Adipocyte (in vitro differentiated cells): ENCODE data around the gene PTPRN2.

Experiments
- DNase-seq: peaks from one replicate; pipeline ENCODE4 v3.0.0-alpha.2; 2015; ENCODE audit warnings: low read depth
- H3K27me3 ChIP-seq: replicated peaks from 2 replicates; pipeline ENCODE4 v1.7.0; 2013; ENCODE audit warnings: mild to moderate bottlenecking, low read length, moderate library complexity; ENCODE audit not compliant: control insufficient read depth, insufficient read depth
- H3K36me3 ChIP-seq: 2 replicates; pipeline ENCODE4 v1.7.0; 2013; ENCODE audit warnings: low read length, mild to moderate bottlenecking, moderate library complexity; ENCODE audit not compliant: control insufficient read depth, insufficient read depth, severe bottlenecking
- H3K4me1 ChIP-seq: 2 replicates; pipeline ENCODE4 v1.7.0; 2013; ENCODE audit warnings: mild to moderate bottlenecking, low read length, moderate library complexity; ENCODE audit not compliant: control insufficient read depth, insufficient read depth
- H3K4me3 ChIP-seq: 2 replicates; pipeline ENCODE4 v1.7.0; 2013; ENCODE audit warnings: mild to moderate bottlenecking, low read length, moderate library complexity
- H3K9ac ChIP-seq: 2 replicates; pipeline ENCODE4 v1.7.0; 2013; ENCODE audit warnings: mild to moderate bottlenecking, low read length, moderate library complexity
- H3K9me3 ChIP-seq: 2 replicates; pipeline ENCODE4 v1.7.0; 2013; ENCODE audit warnings: mild to moderate bottlenecking, low read length, moderate library complexity; ENCODE audit not compliant: control insufficient read depth

Gene PTPRN2

DNA sequence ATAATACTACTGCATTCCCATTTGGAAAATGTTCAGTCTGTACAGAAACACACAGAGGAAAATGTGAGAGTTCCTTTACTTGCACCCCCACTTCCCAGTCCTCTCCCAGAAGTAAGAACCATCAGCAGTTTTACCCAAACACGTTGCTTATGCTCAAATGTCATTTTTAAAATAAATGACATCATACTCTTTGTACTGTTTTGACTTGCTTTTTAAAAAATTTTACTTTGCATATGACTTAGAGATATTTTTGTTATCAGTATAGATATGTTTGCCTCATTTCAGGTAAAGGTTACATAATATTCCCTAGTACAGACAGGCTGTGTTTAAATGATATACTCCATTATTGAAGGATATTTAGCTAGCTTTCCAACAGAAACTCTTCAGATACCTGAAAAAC is 13.5 kb upstream of the PTPRN2 start:
- no peak for DNase-seq
- Histone ChIP-seq H3K27me3 (no peaks in the 10 kb centered on the region), H3K4me1 (no peaks in the 10 kb centered on the region), H3K9me3 (no peaks in the 10 kb centered on the region), H3K9ac (no peak overlapping the region), H3K4me3 (no peak overlapping the region), H3K36me3 (no peaks in the 10 kb centered on the region)

DNA sequence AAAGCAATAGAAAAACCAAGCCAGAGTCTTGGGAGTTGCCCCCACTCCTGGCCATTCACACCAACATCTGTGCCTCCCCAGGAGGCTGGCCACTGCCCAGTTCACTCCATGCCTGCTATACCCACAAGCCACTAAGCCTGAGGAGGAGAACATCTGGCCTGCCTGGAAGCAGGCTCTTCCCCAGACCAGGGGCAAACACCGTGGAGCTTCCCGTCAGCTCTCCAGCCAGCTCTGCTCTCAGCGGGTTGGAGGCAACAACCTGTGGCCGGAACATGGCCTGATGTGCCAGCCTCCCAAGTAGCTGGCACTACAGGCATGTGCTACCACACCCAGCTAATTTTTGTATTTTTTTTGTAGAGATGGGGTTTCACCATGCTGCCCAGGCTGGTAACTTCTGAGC is 9.1 kb upstream of the PTPRN2 start:
- Histone ChIP-seq H3K9me3 (no peaks in the 10 kb centered on the region), H3K4me1 (no peaks in the 10 kb centered on the region), H3K9ac (no peak overlapping the region), H3K27me3 (no peaks in the 10 kb centered on the region), H3K4me3 (no peak overlapping the region), H3K36me3 (no peaks in the 10 kb centered on the region)
- no peak for DNase-seq

GRCh38 chr7:158596309-158596708 is 8.7 kb upstream of the PTPRN2 start:
- H3K36me3 ChIP-seq = no peaks in the 10 kb centered on the region
- no peak for DNase-seq
- H3K9me3 ChIP-seq = no peaks in the 10 kb centered on the region
- no peaks in the 10 kb centered on the region for H3K27me3 ChIP-seq
- H3K9ac ChIP-seq = no peak overlapping the region
- H3K4me3 ChIP-seq = no peak overlapping the region
- no peaks in the 10 kb centered on the region for H3K4me1 ChIP-seq

GRCh38 chr7:158595068-158595467 is 7.4 kb upstream of the PTPRN2 start:
- no peaks in the 10 kb centered on the region for H3K27me3 ChIP-seq
- H3K36me3 ChIP-seq = no peaks in the 10 kb centered on the region
- no peak overlapping the region for H3K9ac ChIP-seq
- no peaks in the 10 kb centered on the region for H3K4me1 ChIP-seq
- no peak for DNase-seq
- H3K4me3 ChIP-seq = no peak overlapping the region
- no peaks in the 10 kb centered on the region for H3K9me3 ChIP-seq

DNA sequence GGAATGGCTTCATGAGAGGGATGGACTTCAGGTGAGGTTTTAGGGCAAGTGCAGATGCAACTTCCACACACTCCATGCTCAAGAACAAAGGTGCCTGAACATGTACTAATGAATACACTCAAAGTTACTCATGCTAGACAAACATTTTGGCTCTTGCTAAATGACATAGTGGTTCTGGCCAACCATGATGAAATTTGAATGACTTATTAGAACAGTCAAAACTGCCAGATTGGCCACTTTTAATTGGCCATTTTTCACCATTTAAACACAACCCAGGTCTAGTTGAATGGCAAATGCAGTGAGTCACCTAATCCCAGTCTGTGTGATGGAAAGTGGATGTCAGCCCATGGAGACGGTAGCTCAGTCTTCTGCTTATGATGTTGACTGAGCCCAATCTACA is 4.9 kb upstream of the PTPRN2 start:
- H3K4me1 ChIP-seq = no peaks in the 10 kb centered on the region
- no peaks in the 10 kb centered on the region for H3K9me3 ChIP-seq
- H3K9ac ChIP-seq = no peak overlapping the region
- DNase-seq = no peak
- H3K27me3 ChIP-seq = no peaks in the 10 kb centered on the region
- no peaks in the 10 kb centered on the region for H3K36me3 ChIP-seq
- H3K4me3 ChIP-seq = no peak overlapping the region

DNA sequence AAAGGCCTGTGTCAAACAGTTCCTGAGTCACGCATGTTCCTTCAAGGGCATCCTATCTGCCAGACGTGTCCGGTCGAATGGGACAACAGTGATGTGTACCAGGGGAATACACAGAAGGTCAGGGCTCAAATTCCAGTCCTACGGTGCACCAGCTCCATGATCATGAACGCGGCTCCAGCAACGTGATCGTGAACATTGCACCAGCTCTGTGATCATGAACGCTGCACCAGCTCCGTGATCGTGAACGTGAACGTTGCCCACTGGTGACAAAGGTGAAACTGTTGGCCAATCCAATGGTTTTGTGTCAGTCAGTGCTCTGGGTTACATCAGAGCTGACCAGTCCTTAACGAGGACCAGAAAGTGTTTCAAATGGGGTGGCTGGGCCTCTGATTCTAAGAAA is 4.3 kb upstream of the PTPRN2 start:
- no peak for DNase-seq
- Histone ChIP-seq H3K27me3 (no peaks in the 10 kb centered on the region), H3K36me3 (no peaks in the 10 kb centered on the region), H3K4me1 (no peaks in the 10 kb centered on the region), H3K9me3 (no peaks in the 10 kb centered on the region), H3K9ac (no peak overlapping the region), H3K4me3 (no peak overlapping the region)

DNA sequence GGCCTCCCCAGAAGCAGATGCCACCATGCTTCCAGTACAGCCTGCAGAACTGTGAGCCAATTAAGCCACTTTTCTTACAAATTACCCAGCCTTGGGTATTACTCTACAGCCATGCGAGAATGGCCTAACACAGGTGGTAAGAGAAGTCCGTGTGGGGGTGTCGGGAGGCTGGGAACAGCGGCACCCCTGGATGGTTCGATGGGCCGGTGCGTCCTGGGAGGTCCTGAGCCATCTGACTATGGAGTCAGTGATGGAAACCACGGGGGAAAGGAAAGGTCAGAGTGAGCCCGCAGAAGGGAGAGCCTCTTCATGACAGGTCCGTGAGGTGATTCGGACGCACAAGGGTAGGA is 2.5 kb upstream of the PTPRN2 start:
- DNase-seq = no peak
- H3K4me3 ChIP-seq = no peak overlapping the region
- H3K36me3 ChIP-seq = no peaks in the 10 kb centered on the region
- H3K9ac ChIP-seq = no peak overlapping the region
- H3K4me1 ChIP-seq = no peaks in the 10 kb centered on the region
- H3K27me3 ChIP-seq = peaks cover 15% of the 10 kb centered on the region
- H3K9me3 ChIP-seq = no peaks in the 10 kb centered on the region

- DNase-seq = no peak
- H3K36me3 ChIP-seq = no peaks in the 10 kb centered on the region
- H3K9me3 ChIP-seq = no peaks in the 10 kb centered on the region
- H3K4me3 ChIP-seq = no peak overlapping the region
- no peak overlapping the region for H3K9ac ChIP-seq
- H3K27me3 ChIP-seq = peaks cover 19% of the 10 kb centered on the region
- no peaks in the 10 kb centered on the region for H3K4me1 ChIP-seq
These were observed 2.0 kb upstream of the PTPRN2 start for GRCh38 chr7:158589653-158590052.

DNA sequence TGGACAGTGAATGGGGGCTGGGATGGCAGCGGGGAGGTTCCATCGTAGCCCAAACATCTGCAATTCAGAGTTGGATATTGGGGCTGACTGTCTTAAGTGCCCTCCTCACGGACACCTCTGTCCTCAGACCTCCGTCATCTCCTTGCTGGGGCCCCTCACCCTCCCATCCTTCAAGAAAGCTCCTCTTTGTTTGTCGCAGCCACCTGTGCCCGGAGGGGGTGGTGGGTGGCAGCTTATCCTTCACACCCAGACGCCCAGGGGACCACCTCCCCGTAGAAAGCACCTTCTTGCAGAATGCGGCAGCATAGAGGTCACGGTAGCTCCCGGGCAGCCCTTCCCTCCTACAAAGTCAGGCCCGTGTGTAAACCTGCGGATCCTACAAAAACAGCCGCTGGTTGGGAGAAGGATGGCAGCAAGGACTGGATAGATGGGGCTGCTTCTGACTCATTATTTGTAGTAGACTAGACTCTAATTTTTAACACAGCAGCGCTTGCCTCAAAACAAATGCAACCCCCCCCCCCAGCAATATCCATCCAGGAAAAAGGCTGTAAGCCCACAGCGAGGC is 1.3 kb upstream of the PTPRN2 start:
- DNase-seq = no peak
- Histone ChIP-seq H3K36me3 (no peaks in the 10 kb centered on the region), H3K9ac (no peak overlapping the region), H3K4me1 (no peaks in the 10 kb centered on the region), H3K9me3 (no peaks in the 10 kb centered on the region), H3K27me3 (peaks cover 26% of the 10 kb centered on the region), H3K4me3 (no peak overlapping the region)

DNA sequence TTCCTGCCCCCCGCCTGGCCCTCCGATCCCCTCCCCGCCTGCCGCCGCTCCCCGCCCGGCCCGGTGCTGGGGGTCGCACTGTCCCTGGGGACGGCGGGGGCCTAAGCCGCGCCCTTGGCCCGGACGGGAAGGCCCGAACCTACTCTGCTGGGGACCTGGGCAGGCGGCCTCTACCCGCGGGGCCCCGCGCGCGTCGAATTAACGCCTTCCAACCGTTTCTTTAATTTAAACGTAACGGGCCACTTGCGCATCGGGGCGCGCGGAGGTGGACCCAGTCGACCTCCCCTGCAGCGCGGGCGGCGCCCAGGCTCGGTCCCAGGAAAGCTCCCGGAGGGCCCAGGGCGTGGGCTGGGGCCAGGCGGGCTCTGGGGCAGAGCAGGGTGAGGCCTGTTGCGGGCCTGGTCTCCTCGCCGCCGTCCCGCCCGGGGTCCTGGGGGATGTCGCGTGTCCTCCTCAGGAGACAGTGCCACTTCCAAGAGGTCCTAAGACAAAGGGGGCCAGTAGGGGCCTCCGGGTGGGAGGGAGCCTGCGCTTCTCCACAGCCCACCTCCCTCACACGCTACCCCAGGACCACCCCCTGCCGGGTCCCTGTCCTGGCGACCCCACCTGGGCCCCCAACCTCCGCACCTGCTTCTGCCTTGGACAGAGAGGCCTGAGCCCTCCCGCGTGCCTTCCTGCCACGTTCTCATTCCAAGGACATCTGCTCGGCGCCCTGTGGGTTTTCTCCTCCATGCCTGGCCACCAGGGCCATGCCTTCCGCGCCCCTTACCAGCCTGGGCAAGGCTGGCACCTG is 658 bp upstream of the PTPRN2 start:
- no peak for DNase-seq
- Histone ChIP-seq H3K27me3 (peaks cover 30% of the 10 kb centered on the region), H3K9me3 (no peaks in the 10 kb centered on the region), H3K4me3 (no peak overlapping the region), H3K4me1 (no peaks in the 10 kb centered on the region), H3K36me3 (no peaks in the 10 kb centered on the region), H3K9ac (no peak overlapping the region)

- DNase-seq = no peak
- H3K27me3 ChIP-seq = peaks cover 33% of the 10 kb centered on the region
- H3K9ac ChIP-seq = no peak overlapping the region
- H3K4me3 ChIP-seq = no peak overlapping the region
- H3K36me3 ChIP-seq = no peaks in the 10 kb centered on the region
- H3K4me1 ChIP-seq = no peaks in the 10 kb centered on the region
- peaks cover 2% of the 10 kb centered on the region for H3K9me3 ChIP-seq
These were observed 993 bp downstream of the PTPRN2 start for GRCh38 chr7:158586499-158587161.
